GM03348 (cell line): ENCODE data around the gene NOL4L.
"Not testable (repeated sequence)": the region's sequence is repeated elsewhere in the genome, so short reads cannot be mapped to it uniquely, and the experiment has no call there.

Experiments used
- DNase-seq: peaks from one replicate; pipeline ENCODE4 v3.0.0; 2012; ENCODE audit warnings: low spot score

The NOL4L gene

GRCh38 chr20:32507998-32508774 is 76.9 kb downstream of the NOL4L start:
- no peak for DNase-seq

- DNase-seq, result no peak
Measured at GRCh38 chr20:32506721-32507120, 78.4 kb downstream of the NOL4L start.

- no peak for DNase-seq
Measured at GRCh38 chr20:32505723-32506473, 79.2 kb downstream of the NOL4L start.

GRCh38 chr20:32501709-32502108 is 83.4 kb downstream of the NOL4L start:
- no peak for DNase-seq

- no peak for DNase-seq
Measured at GRCh38 chr20:32497589-32498224, 87.4 kb downstream of the NOL4L start.

- DNase-seq, result no peak
Measured at GRCh38 chr20:32496811-32497533, 88.2 kb downstream of the NOL4L start.

GRCh38 chr20:32495949-32496348 is 89.2 kb downstream of the NOL4L start:
- no peak for DNase-seq

- no peak for DNase-seq
Measured at GRCh38 chr20:32495217-32495565, 89.9 kb downstream of the NOL4L start.

GRCh38 chr20:32494483-32495216 is 90.5 kb downstream of the NOL4L start:
- DNase-seq, result no peak

- DNase-seq, result no peak
Measured at GRCh38 chr20:32493356-32493755, 91.8 kb downstream of the NOL4L start.

GRCh38 chr20:32491764-32492151 is 93.4 kb downstream of the NOL4L start:
- not testable (repeated sequence) for DNase-seq

GRCh38 chr20:32490942-32491763 is 94.0 kb downstream of the NOL4L start:
- DNase-seq, result no peak

- DNase-seq, result no peak
Measured at GRCh38 chr20:32488066-32488838, 96.9 kb downstream of the NOL4L start.

GRCh38 chr20:32487381-32487780 is 97.8 kb downstream of the NOL4L start:
- no peak for DNase-seq

GRCh38 chr20:32485770-32486478 is 99.2 kb downstream of the NOL4L start:
- no peak for DNase-seq

- peak; percentile 81 for DNase-seq
Measured at GRCh38 chr20:32484958-32485769, 100.0 kb downstream of the NOL4L start.

GRCh38 chr20:32484225-32484957 is 100.7 kb downstream of the NOL4L start:
- peak; percentile 61 for DNase-seq
